ENCODE data around the gene FKBP11.

FKBP11 gene

DNA sequence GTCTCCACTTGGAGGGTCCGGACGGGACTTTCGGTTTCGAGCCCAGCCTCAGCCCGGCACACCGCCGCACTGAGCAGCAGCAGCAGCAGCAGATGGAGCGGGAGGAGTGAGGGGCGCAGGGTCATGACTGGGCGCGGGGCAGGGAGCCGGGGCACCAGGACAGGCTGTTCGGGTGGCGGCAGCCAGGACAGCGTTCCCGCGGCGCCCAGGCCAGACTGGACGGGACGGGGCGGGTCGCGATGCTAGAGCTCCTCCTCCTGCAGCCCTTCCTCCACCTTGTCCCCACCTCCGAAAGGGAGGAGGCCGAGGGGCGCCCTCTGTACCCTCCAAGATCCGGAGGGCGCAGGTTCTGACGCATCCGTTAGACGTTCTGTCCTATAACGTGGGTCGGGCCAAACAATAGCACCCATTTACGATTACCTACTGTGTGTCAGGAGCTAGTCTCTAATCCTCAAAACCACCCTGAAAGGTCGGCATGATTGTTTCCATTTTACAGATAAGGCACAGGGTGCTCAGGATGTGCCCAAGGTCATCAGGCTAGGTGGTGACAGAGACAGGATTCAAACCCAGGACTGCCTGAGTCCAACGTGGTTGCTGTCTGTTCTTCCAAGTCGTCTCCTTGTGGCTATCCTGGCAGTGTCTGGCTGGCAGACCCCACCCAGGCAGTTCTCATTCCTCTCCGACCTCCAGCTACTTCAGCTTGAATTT, at the start of gene FKBP11:
Gene FKBP11, minus strand, starts transcription at position 189 of the 708 bp plus-strand sequence. Its CDS starts 64 bp downstream, at position 125.
- peak; percentile 51 to 62 for DNase-seq (ENCODE audit: low read depth in 1 of 2, low spot score in 1 of 2)

DNA sequence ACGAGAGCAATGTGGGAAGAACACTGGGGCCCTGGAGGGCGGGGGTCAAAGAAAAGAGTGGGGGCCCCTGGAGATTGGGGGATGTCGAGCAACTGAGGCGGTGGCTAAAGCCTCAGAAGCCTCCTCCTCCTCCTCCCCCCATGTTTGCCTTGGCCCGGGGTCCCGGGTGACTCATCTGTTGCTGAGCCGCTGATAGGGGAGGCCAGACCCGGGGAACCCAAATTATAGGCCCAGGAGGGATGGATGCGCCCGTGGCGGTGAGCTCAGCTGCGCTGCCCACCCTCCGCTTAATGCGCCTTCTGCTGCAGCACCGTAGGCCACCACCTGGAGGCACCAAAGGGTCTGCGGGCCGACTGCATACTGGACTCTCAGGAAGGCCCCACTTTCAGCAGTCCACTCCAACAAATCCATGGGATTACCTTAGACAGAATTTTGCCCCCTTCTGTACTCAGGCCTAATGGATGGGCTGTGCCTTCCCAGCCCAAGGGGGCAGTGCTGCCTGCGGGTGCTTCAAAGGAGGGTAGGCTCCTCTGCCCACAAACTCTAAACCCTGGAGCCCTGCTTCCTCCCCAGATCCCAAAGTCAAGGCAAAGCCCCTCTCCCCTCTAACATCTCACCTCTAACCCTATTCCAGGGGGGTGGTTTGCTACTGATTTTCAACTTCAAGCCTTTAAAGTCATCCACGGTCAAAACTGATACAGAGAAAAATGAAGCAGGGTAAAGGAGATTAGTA, 48.8 kb upstream of the FKBP11 start:
- DNase-seq (ENCODE audit: low read depth in 1 of 2, low spot score in 1 of 2), result no peak

DNA sequence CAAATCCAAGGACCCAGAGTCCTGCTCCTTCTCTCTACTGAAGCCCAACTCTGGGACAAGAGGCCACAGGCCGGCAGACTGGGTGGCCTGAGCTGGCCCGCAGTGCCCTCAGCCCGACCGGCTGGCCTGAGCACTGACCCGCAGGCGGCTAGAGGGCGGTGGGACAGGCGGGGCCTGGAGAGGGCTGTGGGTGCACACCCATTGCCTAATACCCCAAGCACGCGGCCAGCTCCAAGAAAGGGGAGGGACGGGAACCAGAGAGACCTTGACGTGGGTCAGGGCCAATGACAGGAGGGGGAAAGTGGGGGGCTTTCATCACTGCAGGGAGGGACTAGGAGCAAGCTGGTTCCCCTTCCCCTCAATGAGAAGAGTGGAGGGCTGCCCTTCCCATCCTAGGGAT, 48.2 kb upstream of the FKBP11 start:
- no peak for DNase-seq (ENCODE audit: low read depth in 1 of 2, low spot score in 1 of 2)

DNA sequence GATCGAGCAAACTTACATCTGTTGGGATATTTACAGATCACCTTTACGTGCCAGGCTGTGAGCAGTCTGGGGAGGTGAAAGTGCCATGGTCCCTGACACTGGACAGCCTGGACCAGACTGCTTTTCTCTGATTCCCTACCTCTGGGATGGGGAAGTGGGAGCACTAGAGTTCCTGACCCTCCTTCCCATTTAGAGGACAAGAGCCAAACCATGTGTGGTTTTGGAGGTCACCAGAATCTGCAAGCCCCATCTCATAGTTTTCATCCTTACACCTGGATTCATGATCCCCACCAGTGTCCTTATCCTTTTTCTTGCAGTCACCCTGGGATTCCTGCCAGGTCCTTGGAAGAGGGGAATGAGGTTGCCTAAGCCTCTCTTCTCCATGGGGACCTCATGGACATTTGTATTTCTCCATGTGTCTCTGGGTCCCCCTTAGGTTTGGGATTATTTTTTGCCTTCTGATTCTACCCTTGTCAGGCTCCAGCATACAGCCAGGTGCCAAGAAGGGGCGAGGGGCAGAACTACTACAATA, 47.7 kb upstream of the FKBP11 start:
- no peak for DNase-seq (ENCODE audit: low read depth in 1 of 2, low spot score in 1 of 2)

DNA sequence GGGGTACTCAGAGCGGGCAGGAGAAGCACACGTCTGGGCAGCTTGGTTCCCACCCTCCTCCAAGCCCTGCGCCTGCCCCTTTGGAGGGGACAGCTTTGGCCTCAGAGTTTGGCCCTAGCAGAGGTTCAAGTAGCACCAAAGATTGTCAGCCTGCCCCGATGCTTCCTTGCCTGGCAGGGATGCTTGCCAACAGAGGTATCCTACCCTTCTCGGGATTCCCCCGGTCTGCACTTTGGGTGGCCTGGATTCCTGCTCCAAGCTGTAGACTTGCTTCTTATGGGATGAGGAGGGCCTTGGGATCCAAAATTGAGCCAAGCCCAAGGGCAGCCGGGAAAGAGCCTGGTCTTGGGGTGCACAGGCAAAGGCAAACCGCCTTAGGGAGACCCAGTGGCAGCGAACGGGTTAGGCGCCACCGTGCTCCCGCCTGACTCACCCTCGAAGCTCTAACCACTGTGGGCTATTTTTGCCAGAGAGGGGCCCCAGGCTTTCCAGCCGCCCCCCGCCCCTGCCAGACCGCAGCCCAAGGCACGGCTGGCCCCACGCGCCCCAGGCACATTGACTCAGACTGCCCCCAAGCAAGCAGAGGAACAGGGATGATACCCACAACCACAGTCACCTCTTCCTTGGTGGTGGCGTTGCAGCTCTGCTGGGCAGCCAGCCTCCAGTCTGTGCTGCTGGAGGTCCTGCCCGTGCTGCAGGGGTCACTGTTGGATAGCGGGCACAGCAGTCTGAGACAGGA, 47.1 kb upstream of the FKBP11 start:
- no peak for DNase-seq (ENCODE audit: low read depth in 1 of 2, low spot score in 1 of 2)

DNA sequence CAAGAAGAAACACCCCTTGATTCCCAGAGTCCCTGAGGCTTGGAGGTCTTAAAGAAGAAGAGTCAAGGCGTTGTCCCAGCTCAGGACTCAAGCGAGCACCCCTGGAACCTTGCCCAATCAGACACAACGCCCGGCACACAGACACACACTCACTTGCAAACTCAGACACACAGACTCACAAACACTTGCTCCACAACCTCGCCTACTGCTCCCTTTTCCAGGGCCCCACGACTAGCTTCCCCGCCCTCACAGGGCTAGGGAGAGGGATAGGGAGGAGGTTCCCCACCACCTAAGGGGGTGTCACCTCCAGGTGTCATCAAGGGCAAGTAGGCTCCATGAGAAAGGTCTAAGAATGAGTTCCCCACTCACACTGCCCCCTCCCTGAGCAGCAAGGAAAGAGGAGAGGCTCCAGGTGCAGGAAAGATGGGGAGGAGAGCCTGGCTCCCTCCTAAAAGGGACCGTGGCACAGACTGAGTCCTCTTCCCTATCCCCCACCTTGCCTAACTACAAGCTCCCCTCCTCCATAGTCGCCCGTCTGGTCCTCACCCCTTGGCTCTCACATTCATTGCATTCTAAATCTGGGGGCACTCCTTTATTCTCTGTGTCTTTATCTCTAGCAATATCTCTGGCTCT, 45.5 kb upstream of the FKBP11 start:
- no peak for DNase-seq (ENCODE audit: low read depth in 1 of 2, low spot score in 1 of 2)

DNA sequence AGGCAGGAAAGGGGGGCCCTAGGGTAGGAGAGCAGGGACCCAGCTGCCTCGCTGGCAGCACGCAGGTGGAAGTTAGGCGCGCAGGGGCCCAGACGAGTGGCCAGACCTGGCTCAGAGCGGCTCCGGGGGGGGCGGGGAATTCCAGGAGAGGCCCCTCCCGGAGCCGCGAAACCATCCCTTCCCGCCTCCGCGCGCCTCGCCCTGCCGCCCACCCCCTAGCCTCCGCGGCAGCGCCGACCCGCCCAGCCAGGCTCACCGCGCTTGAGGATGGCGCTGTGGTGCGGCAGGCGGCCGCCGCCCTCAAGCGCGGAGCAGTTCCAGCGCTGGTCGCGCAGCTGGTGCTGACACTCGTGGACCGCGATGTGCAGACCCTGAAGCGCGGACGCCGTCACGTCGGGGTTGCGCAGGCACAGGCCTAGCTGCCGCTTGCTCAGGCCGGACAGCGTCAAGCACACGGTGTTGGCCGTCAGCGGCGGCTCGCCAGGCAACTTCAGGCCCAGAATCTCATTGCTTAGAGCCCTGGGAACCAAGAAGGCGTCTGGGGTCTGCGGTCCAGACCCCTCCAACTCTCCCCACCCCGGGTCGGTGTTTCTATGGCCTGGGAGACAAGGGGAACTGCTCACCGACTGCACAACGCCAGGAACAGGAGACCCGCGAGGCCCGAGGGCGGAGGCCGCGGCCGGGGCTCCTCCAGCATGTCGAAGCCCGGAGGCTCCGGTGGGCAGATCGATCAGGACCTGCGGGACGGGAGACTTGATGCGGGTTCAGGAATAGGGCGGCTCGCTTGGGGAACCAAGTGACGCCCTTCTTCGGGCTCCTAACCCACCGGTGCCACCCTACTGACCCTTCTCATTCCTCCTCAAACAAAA, 44.8 kb upstream of the FKBP11 start:
- DNase-seq (ENCODE audit: low read depth in 1 of 2, low spot score in 1 of 2), result no peak

DNA sequence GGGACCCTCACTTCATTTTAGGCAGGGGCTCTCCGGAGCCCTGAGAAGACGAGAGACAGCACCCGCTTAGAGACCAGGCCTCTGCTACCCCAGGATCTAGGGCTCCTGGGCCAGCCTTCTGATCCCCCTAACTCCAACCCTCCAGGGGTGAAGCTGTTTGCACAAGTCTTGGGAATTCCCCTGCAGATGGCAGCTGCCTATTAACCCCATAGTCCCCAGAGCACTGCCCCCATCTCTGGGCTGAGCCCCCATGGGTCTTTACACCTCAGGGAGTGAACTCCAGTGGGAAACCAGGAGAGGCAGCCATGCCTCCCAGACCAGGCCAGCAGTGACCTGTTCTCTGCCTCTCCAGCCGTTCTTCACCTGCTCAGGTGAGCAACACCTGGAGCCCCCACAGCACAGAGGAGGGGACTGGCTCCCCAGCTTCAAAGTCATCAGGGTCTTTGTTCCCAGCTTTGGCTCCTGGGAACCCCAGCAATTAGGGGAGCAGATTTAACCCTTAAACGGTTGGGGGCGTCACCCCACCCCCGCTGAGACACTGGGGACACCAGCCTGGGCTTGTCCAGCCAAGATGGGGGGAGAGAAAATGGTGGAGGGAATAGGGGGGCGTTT, 44.0 kb upstream of the FKBP11 start:
- DNase-seq (ENCODE audit: low read depth in 1 of 2, low spot score in 1 of 2), result no peak

DNA sequence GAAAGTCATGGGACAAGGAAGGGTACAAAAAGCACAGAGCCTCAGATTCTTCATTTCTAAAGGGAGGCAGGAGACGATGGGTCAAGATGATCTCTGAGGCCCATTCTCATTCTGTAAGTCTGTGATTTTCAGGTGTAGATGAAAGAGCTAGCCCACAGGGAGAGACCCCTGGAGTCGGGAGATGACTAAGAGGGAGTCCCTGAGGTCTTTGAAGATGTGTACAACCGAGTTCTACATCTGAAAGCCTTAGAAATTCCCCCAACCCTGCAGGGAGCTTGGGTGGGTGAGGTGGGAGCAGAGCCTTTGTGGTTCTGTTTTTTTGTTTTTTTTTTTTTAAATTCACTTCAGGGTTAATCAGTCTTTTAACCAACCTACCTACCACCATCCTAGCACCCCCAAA, 43.2 kb upstream of the FKBP11 start:
- no peak for DNase-seq (ENCODE audit: low read depth in 1 of 2, low spot score in 1 of 2)

DNA sequence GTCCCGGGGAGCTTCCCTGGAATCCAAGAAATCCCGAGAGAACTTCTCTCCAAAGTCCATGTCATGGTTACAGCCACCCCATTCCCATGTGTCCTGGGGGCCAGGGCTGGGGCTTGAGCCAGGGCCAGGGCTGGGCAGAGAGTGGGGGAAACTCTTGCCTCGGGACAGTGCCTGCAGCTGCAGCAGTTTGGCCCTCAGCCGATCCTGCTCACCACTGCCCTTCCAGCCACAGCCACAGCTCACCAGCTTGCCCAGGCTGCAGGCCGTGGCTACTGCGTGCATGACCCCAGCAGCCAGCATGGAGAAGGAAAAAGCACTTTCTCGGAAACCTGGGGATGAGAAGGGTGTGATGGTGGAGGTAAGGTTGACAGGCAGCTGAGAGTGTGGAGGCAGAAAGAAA, 42.7 kb upstream of the FKBP11 start:
- no peak for DNase-seq (ENCODE audit: low read depth in 1 of 2, low spot score in 1 of 2)

DNA sequence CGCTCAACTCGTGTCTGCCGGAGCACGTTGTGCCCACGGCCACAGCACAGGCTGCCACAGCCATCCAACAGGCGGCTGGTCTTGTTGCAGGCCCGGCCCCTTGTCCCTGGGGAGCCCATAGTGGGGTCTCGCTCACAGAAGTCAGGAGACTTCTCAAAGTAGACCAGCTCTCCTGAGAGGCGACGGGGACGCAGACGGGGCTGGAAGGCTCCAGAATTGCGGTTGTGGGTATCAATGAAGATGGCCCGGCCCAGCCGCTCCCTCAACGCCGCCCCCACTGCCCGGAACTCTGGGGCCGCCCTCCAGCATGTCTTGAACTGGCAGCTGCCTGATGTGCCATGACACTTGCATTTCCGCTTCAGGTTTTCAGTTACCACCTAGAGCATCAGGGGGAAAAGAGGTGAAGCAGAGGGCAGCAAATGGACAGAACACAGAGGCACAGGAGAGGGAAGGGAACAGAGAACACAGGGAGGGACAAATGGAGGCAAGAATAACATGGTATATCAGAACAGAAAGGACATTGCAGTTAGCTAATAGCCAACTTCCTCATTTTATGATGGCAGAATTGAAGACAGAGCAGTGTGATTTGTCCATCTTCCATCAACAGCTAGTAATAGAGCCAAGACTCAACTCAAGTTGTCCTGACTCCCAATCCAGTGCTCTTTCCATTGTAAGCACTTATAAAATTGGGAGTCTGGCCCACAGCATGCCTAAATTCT, 41.0 kb upstream of the FKBP11 start:
- no peak for DNase-seq (ENCODE audit: low read depth in 1 of 2, low spot score in 1 of 2)

DNA sequence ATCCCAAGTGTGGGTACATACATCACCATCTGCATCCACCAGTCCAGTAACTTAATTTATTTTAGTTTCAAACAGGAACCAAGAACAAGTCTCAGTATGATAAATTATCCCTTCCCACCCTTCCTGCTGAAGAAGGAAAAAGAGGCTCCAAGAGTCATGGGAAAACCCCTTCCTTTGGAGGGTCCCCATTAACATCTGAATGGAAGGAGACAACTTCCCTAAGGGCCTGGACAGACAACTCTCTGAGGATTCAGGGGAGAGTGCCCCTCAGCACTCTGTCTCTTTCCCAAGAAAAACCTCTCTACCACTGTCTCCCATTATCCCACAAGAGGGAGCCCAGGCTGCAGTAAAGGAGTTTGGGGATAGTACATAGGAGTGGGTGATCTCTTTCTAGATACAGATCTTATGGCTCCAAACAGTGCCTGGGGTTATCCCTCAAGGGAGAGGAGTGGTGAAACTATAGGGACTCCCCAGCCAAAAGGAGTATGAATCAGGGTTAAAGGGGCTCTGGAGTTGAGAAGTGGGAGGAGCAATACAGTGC, 40.1 kb upstream of the FKBP11 start:
- DNase-seq (ENCODE audit: low read depth in 1 of 2, low spot score in 1 of 2), result no peak

DNA sequence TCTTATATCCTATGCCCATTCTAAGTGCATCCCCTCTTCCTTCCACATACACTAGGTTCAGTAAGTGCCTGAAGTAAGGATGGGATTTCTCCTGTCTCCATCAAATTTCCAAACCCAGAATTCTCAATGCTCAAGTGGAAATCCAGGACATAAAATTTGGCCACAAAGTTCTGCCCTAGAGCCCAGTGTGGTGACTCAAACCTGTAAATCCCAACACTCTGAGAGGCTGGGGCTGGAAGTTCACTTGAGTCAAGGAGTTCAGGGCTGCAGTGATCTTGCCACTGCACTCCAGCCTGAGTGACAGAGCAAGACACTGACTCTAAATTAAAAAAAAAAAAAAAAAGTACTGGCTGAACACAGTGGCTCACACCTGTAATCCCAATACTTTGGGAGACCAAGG, 36.5 kb upstream of the FKBP11 start:
- no peak for DNase-seq (ENCODE audit: low read depth in 1 of 2, low spot score in 1 of 2)

DNA sequence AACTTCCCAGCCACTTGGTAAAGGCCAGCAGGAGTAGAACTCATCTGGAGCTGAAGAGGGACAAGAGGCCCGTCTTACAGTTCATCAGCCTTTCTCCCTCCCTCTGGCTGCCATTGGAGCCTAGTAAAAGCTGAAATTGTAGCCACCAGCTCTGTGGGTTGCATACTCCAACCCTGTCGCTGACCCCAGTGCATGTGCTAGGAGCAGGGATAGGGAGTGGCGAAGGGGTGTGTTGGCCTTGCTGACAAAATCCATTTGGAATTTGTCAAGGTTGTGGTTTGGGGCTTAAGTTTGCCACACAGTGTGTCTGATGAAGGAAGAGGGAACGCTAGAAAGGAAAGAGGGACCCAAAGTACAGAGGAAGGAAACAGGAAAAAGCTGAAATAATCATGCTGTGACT, 36.0 kb upstream of the FKBP11 start:
- DNase-seq (ENCODE audit: low read depth in 1 of 2, low spot score in 1 of 2), result no peak

DNA sequence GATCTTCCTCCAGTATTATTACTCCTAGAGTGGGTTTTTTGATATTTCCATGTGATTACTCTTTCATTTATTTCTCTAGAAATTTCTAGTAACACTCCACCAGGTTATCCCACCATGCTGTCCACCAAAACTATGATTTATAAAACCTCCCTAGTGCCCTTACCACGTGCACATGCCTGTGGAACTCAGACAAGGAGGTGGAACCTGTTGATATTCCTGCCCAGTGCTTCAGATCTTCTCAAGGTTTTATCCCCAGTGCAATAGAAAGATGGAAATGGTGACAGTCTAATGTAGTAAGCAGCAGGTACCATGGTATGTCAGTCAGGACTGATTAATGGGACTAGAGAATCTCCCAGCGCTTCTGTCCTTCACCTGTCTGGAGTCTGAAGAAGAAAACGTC, 35.5 kb upstream of the FKBP11 start:
- DNase-seq (ENCODE audit: low read depth in 1 of 2, low spot score in 1 of 2), result no peak

DNA sequence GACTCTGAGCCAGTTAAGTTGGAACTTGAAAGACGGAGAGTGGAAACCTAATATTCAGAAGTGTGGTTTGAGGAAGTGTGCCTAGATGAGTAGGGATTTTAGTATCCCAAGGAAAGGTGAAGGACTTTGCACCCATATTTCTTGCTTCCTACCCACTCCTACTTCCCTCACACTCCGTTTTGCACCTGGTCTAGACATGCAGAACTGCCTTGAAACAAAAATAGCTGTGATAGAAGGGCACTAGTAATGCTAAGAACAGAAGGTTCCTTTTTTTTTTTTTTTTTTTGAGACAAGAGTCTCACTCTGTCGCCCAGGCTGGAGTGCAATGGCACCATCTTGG, 32.7 kb upstream of the FKBP11 start:
- DNase-seq (ENCODE audit: low read depth in 1 of 2, low spot score in 1 of 2), result no peak

DNA sequence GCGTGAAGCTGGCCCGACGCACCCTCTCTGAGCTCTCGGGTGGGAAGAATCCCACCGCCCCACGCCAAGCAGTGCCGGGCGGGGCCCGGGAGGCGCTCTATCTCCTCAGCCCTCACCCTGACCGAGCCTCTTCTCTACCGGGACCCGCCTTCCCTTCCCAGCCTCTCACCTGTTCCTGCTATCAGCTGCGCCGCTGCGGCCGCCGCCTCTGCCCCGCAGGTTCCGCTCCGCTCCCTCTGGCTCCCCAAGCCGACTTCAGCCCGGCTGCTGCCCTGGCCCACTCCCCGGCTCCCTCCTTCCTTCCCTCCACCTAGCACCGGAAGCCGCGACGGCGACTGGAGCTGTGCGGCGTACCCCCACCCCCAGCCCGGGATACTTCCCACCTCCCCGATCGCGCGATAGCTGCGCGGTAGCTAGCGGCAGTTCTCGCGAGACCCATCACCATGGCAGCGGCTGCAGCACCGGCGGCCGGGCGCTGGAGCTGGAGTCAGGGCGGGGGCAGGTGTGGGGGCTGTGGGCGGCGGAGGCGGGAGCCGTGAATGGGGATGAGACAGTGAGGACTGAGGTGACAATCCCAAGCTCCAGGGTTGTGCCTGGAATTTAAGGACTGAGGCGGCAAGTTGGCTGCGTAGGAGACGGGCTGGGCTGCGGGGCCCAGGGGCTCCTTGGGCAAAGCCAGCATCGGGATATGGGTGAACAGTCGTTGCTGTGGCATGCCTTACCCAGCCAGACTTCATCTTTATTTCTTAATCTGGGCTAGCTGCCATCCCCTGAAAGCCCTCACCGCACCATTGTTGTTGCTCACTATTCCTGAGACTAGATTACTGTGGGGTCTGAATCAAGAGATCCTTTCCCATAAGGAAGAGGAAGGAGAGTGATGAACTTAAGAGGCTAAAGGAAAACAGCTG, 32.1 kb upstream of the FKBP11 start, which contains the start of gene ARF3:
Gene ARF3, minus strand, starts transcription at position 347 of the 908 bp plus-strand sequence. CDS start 16,392 bp downstream, outside the sequence.
- DNase-seq (ENCODE audit: low read depth in 1 of 2, low spot score in 1 of 2), result peak; percentile 79 to 85

All from activated CD4-positive, alpha-beta T cell treated with anti-CD3 and anti-CD28 coated beads, Interleukin-2, amount 50 U/mL, for 24 hours (primary cell).